Raji (cell line): Measurements from ENCODE around the gene HSPA12A.

Experiments
- POLR2A ChIP-seq: IDR thresholded peaks from 2 replicates; pipeline ENCODE4 v1.6.1; 2011; ENCODE audit warnings: low read depth, low read length, control low read depth; ENCODE audit not compliant: insufficient read depth

HSPA12A gene

GRCh38 chr10:116775488-116776400, 33.4 kb upstream of the HSPA12A start:
- TF ChIP-seq POLR2A, result no peak

- TF ChIP-seq POLR2A, result no peak
Measured at GRCh38 chr10:116774728-116775151, 32.4 kb upstream of the HSPA12A start.

GRCh38 chr10:116772909-116773705, 30.7 kb upstream of the HSPA12A start:
- no peak for TF ChIP-seq POLR2A

- no peak for TF ChIP-seq POLR2A
Measured at GRCh38 chr10:116771959-116772585, 29.7 kb upstream of the HSPA12A start.

- no peak for TF ChIP-seq POLR2A
Measured at GRCh38 chr10:116771101-116771958, 29.0 kb upstream of the HSPA12A start.

GRCh38 chr10:116770281-116770680, 27.9 kb upstream of the HSPA12A start:
- TF ChIP-seq POLR2A, result no peak

- TF ChIP-seq POLR2A, result no peak
Measured at GRCh38 chr10:116769791-116770190, 27.4 kb upstream of the HSPA12A start.

- no peak for TF ChIP-seq POLR2A
Measured at GRCh38 chr10:116769368-116769767, 27.0 kb upstream of the HSPA12A start.

- TF ChIP-seq POLR2A, result no peak
Measured at GRCh38 chr10:116768786-116769185, 26.4 kb upstream of the HSPA12A start.

GRCh38 chr10:116766837-116767634, 24.7 kb upstream of the HSPA12A start:
- no peak for TF ChIP-seq POLR2A

GRCh38 chr10:116766241-116766827, 24.0 kb upstream of the HSPA12A start:
- no peak for TF ChIP-seq POLR2A

- no peak for TF ChIP-seq POLR2A
Measured at GRCh38 chr10:116765648-116766081, 23.3 kb upstream of the HSPA12A start.

GRCh38 chr10:116764979-116765378, 22.6 kb upstream of the HSPA12A start:
- TF ChIP-seq POLR2A, result no peak

GRCh38 chr10:116763440-116763839, 21.1 kb upstream of the HSPA12A start:
- no peak for TF ChIP-seq POLR2A

GRCh38 chr10:116761883-116762282, 19.5 kb upstream of the HSPA12A start:
- no peak for TF ChIP-seq POLR2A
